OCI-LY7 (cell line): Measurements from ENCODE around the gene GALNT9. TPM values are rescaled to one million over a fixed set of nuclear protein-coding genes. Genes with fewer than 3 reads are reported as not detected.

ENCODE experiments used
- BruUV-seq: library from RNA; stranded (reverse); fragments of 400-500 nt; replicated peaks from 2 replicates; lab custom pipeline; 2021; lab: Mats Ljungman, UMichigan
- CTCF ChIA-PET: fragments of 300-600 bp; sonication (Branson Sonifier 250); formaldehyde crosslinking; loops from one replicate; lab custom pipeline; 2022; ENCODE audit warnings: antibody characterized with exemption; ENCODE audit not compliant: unreplicated experiment; lab: Charles Lee
- POLR2A ChIA-PET: fragments of 300-600 bp; sonication (Branson Sonifier 250); formaldehyde crosslinking; loops from one replicate; lab custom pipeline; 2022; ENCODE audit warnings: antibody characterized with exemption; lab: Charles Lee
- DNase-seq: peaks from one replicate; pipeline ENCODE4 v3.0.0-alpha.2; 2015; ENCODE audit warnings: low spot score
- H2AFZ ChIP-seq: fragments of 200-600 bp; sonication (generic), shearing (Covaris generic); 2 replicates; pipeline ENCODE4 v1.6.1; 2014; ENCODE audit warnings: mild to moderate bottlenecking, antibody characterized with exemption, low read length, moderate library complexity
- H3K27ac ChIP-seq: fragments of 200-600 bp; sonication (generic); 2 replicates; pipeline ENCODE4 v1.5.1; 2014; ENCODE audit warnings: mixed run types, low read depth, mild to moderate bottlenecking, moderate library complexity, low read length, inconsistent platforms; ENCODE audit not compliant: poor library complexity, severe bottlenecking
- H3K36me3 ChIP-seq: fragments of 200-600 bp; sonication (generic); 2 replicates; pipeline ENCODE4 v1.6.1; 2014; ENCODE audit warnings: mild to moderate bottlenecking, antibody characterized with exemption, low read length, moderate library complexity, mixed read lengths; ENCODE audit not compliant: insufficient read depth
- H3K4me1 ChIP-seq: fragments of 200-600 bp; sonication (generic); 2 replicates; pipeline ENCODE4 v1.5.1; 2014; ENCODE audit warnings: mild to moderate bottlenecking, low read length; ENCODE audit not compliant: insufficient read depth, poor library complexity, severe bottlenecking
- H3K4me2 ChIP-seq: fragments of 200-600 bp; sonication (generic); 2 replicates; pipeline ENCODE4 v1.6.1; 2014; ENCODE audit warnings: mild to moderate bottlenecking, low read length
- H3K4me3 ChIP-seq: fragments of 200-600 bp; sonication (generic); 2 replicates; pipeline ENCODE4 v1.5.1; 2014; ENCODE audit warnings: mild to moderate bottlenecking, low read depth, low read length; ENCODE audit not compliant: poor library complexity, severe bottlenecking
- H3K79me2 ChIP-seq: fragments of 200-600 bp; sonication (generic); 2 replicates; pipeline ENCODE4 v1.6.1; 2016; ENCODE audit warnings: low read depth, mild to moderate bottlenecking, low read length, moderate library complexity, mixed read lengths; ENCODE audit not compliant: insufficient read depth
- H3K9me2 ChIP-seq: fragments of 200-600 bp; sonication (generic); 2 replicates; pipeline ENCODE4 v1.6.1; 2016; ENCODE audit warnings: mild to moderate bottlenecking, low read length, mixed read lengths; ENCODE audit not compliant: insufficient read depth
- H3K9me3 ChIP-seq: fragments of 200-600 bp; sonication (generic); 2 replicates; pipeline ENCODE4 v1.6.1; 2014; ENCODE audit warnings: mild to moderate bottlenecking, mixed run types, low read length, mixed read lengths
- H4K20me1 ChIP-seq: fragments of 200-600 bp; sonication (generic); 2 replicates; pipeline ENCODE4 v1.6.1; 2014; ENCODE audit warnings: mild to moderate bottlenecking, antibody characterized with exemption, low read length, moderate library complexity, mixed read lengths; ENCODE audit not compliant: insufficient read depth
- EZH2phosphoT487 ChIP-seq: fragments of 200-600 bp; sonication (generic); IDR thresholded peaks from 2 replicates; pipeline ENCODE4 v1.6.1; 2018; ENCODE audit warnings: low read depth, borderline replicate concordance, mild to moderate bottlenecking, mixed run types, antibody characterized with exemption, low read length, moderate library complexity, mixed read lengths
- intact Hi-C: fragments of 100-400 bp; cut with micrococcal nuclease; formaldehyde crosslinking; loops from one replicate; pipeline ENCODE4 v1.10.0; 2022; ENCODE audit not compliant: unreplicated experiment
- total RNA-seq, 2 experiments: library from RNA; depleted of rRNA in 1 of 2; stranded (reverse); fragments of >200 nt in 1 of 2; shearing (Covaris generic) in 1 of 2; gene quantifications; 2 replicates each; pipeline ENCODE4 v1.2.3, GENCODE V29; 2014 to 2022
- TF ChIP-seq, protein P1 (sequence below): fragments of 200-600 bp; sonication (generic); conservative IDR thresholded peaks from 2 replicates; pipeline ENCODE4 v1.5.1; 2014; ENCODE audit warnings: mild to moderate bottlenecking, antibody characterized with exemption, low read length, moderate library complexity, mixed read lengths

Gene GALNT9
- total RNA-seq, 2 experiments from 2014 or later: 0.28 TPM; not detected in 1

- no peak overlapping the region for H3K4me2 ChIP-seq
- intact Hi-C loops: no loop called here
- no TSS peak for BruUV-seq
- no peaks in the 10 kb centered on the region for H3K9me3 ChIP-seq
- no peaks in the 10 kb centered on the region for H3K9me2 ChIP-seq
- TF ChIP-seq, protein P1, sequence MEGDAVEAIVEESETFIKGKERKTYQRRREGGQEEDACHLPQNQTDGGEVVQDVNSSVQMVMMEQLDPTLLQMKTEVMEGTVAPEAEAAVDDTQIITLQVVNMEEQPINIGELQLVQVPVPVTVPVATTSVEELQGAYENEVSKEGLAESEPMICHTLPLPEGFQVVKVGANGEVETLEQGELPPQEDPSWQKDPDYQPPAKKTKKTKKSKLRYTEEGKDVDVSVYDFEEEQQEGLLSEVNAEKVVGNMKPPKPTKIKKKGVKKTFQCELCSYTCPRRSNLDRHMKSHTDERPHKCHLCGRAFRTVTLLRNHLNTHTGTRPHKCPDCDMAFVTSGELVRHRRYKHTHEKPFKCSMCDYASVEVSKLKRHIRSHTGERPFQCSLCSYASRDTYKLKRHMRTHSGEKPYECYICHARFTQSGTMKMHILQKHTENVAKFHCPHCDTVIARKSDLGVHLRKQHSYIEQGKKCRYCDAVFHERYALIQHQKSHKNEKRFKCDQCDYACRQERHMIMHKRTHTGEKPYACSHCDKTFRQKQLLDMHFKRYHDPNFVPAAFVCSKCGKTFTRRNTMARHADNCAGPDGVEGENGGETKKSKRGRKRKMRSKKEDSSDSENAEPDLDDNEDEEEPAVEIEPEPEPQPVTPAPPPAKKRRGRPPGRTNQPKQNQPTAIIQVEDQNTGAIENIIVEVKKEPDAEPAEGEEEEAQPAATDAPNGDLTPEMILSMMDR: no peak
- TF ChIP-seq EZH2phosphoT487: no peak
- H3K4me1 ChIP-seq: no peaks in the 10 kb centered on the region
- H3K79me2 ChIP-seq: no peaks in the 10 kb centered on the region
- ChIA-PET CTCF (no interaction called here), POLR2A (no interaction called here)
- DNase-seq: no peak
- H4K20me1 ChIP-seq: no peaks in the 10 kb centered on the region
- no peak overlapping the region for H3K4me3 ChIP-seq
- no peak overlapping the region for H2AFZ ChIP-seq
- no peak overlapping the region for H3K27ac ChIP-seq
- no peaks in the 10 kb centered on the region for H3K36me3 ChIP-seq
Measured at GRCh38 chr12:132199101-132199500, 130.3 kb downstream of the GALNT9 start.

DNA sequence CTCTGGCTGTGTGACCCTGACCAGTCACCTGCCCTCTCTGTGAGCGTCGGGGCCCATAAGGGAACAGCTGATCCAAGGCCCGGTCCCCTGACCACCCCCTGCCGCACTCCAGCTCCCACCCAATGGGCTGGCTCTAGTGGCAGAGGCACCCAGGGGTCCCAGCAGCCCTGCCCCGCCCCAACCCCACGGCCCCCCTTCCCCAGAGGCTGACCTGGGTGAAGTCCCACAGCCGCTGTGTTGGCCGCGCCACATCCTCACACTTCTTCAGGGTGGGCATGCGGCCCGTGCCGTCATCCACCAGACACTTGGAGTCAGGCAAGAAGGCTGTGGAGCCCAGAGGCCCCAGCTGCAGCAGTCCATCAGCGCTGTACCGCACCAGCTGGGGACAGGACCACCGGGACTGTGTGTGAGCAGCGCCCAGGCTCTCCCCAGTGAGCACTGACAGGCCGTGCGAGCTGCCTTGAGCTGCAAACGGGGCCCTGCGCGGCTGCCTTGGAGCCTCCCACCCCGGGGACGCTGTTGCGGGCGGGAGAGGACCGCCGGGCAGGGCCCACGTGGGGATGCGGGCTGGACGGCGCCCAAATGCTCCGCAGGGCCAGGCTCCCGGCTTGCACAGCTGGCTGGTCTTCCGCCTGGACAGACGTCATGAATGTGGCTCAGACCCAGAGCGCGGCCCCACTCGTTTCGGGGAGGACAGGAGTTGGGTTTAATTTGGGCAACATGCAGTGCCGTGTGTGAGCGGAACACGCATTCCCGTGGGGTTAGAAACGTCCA is 131.6 kb downstream of the GALNT9 start:
- ChIA-PET POLR2A (no interaction called here), CTCF (no interaction called here)
- no peak for TF ChIP-seq EZH2phosphoT487
- DNase-seq: no peak
- no peaks in the 10 kb centered on the region for H3K79me2 ChIP-seq
- H3K9me2 ChIP-seq: no peaks in the 10 kb centered on the region
- H4K20me1 ChIP-seq: no peaks in the 10 kb centered on the region
- no peaks in the 10 kb centered on the region for H3K36me3 ChIP-seq
- no peak overlapping the region for H2AFZ ChIP-seq
- H3K4me3 ChIP-seq: no peak overlapping the region
- no peaks in the 10 kb centered on the region for H3K4me1 ChIP-seq
- H3K27ac ChIP-seq: no peak overlapping the region
- H3K4me2 ChIP-seq: no peak overlapping the region
- no TSS peak for BruUV-seq
- intact Hi-C loops: no loop called here
- no peaks in the 10 kb centered on the region for H3K9me3 ChIP-seq

- Histone ChIP-seq H3K27ac (no peak overlapping the region), H4K20me1 (no peaks in the 10 kb centered on the region), H3K9me2 (no peaks in the 10 kb centered on the region), H3K4me3 (no peak overlapping the region), H3K9me3 (no peaks in the 10 kb centered on the region), H2AFZ (no peak overlapping the region), H3K4me1 (no peaks in the 10 kb centered on the region), H3K79me2 (no peaks in the 10 kb centered on the region), H3K36me3 (no peaks in the 10 kb centered on the region), H3K4me2 (no peak overlapping the region)
- intact Hi-C loops: no loop called here
- ChIA-PET CTCF (no interaction called here), POLR2A (no interaction called here)
- TF ChIP-seq, protein P1: no peak
- TF ChIP-seq EZH2phosphoT487: no peak
- no TSS peak for BruUV-seq
- DNase-seq: no peak
Measured at GRCh38 chr12:132196873-132197390, 132.5 kb downstream of the GALNT9 start.
